Peyer's patch (tissue), 4 donors: Measurements from ENCODE around the gene CTNS.

Experiments used
- CTCF ChIP-seq, 6 experiments: fragments of 450-650 bp in 4 of 6; fragments of 200-600 bp in 2 of 6; sonication (generic) in 1 of 6; IDR thresholded peaks; one replicate each; pipeline ENCODE4 v1.5.1; 2017 to 2019; ENCODE audit warnings: antibody characterized with exemption in 6 of 6, mild to moderate bottlenecking in 3 of 6, moderate library complexity in 1 of 6
- POLR2A ChIP-seq, 2 donors: fragments of 450-650 bp; IDR thresholded peaks; one replicate each; pipeline ENCODE4 v1.5.1; 2017; ENCODE audit warnings: antibody characterized with exemption in 2 of 2, mild to moderate bottlenecking in 2 of 2, moderate library complexity in 2 of 2

- TF ChIP-seq CTCF (IDR thresholded peaks at IDR 0.05), result no peak
- peak; percentile 61 to 73 for TF ChIP-seq POLR2A (IDR thresholded peaks at IDR 0.05)
Measured at GRCh38 chr17:3636154-3636907, at the start of gene CTNS, which contains the start of gene SHPK.
